MV-4-11 (cell line): Measurements from ENCODE around the gene DUSP14.
"Not testable (repeated sequence)": the region's sequence is repeated elsewhere in the genome, so short reads cannot be mapped to it uniquely, and the experiment has no call there.

Experiments used
- DNase-seq: peaks from one replicate; lab custom pipeline; 2025; lab: John Stamatoyannopoulos, UW

The DUSP14 gene

GRCh38 chr17:37485938-37486570, 3.6 kb upstream of the DUSP14 start:
- no peak for DNase-seq

- peak; percentile 14 for DNase-seq
These were observed 1.6 kb upstream of the DUSP14 start for GRCh38 chr17:37488009-37488604.

- no peak for DNase-seq
These were observed 989 bp upstream of the DUSP14 start for GRCh38 chr17:37488607-37489196.

- DNase-seq: peak; percentile 16
These were observed 414 bp downstream of the DUSP14 start for GRCh38 chr17:37490022-37490587.

GRCh38 chr17:37490638-37491614, 1.2 kb downstream of the DUSP14 start:
- peak; percentile 39 for DNase-seq

GRCh38 chr17:37492167-37492566, 2.5 kb downstream of the DUSP14 start:
- DNase-seq: no peak

GRCh38 chr17:37493249-37494027, 3.7 kb downstream of the DUSP14 start:
- no peak for DNase-seq

- DNase-seq: no peak
These were observed 4.7 kb downstream of the DUSP14 start for GRCh38 chr17:37494401-37494831.

- DNase-seq: no peak
These were observed 5.3 kb downstream of the DUSP14 start for GRCh38 chr17:37494971-37495370.

GRCh38 chr17:37500378-37500777, 10.7 kb downstream of the DUSP14 start:
- DNase-seq: no peak

GRCh38 chr17:37502009-37502936, 12.6 kb downstream of the DUSP14 start:
- no peak for DNase-seq

- no peak for DNase-seq
These were observed 13.5 kb downstream of the DUSP14 start for GRCh38 chr17:37503148-37503547.

GRCh38 chr17:37505333-37505732, 15.6 kb downstream of the DUSP14 start:
- DNase-seq: no peak

GRCh38 chr17:37506678-37507077, 17.0 kb downstream of the DUSP14 start:
- peak; percentile 16 for DNase-seq

GRCh38 chr17:37507111-37507510, 17.4 kb downstream of the DUSP14 start:
- no peak for DNase-seq

- DNase-seq: no peak
These were observed 20.4 kb downstream of the DUSP14 start for GRCh38 chr17:37510056-37510455.

GRCh38 chr17:37511642-37512041, 22.0 kb downstream of the DUSP14 start:
- not testable (repeated sequence) for DNase-seq

GRCh38 chr17:37512442-37513068, 22.9 kb downstream of the DUSP14 start:
- no peak for DNase-seq

GRCh38 chr17:37513711-37514110, 24.0 kb downstream of the DUSP14 start:
- DNase-seq: no peak
